ENCODE measurements around the gene SLC25A13.

The SLC25A13 gene

DNA sequence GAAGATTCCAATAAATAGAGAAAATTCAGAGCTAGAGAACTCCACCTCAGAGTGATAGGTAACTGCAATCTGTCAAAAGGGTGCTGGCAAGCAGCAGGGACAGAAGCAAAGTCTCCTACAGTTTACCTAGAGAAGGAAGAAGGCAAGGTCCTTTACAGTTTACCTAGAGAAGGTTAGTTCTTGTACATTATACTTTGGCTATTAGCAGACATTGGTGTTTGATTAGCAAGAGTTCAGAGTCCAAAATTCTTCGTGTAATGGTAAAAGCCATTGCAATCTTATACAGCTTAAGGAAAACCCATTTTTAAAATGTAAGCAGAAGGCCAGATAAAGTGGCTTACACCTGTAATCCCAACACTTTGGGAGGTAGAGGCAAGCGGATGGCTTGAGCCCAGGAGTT lies 45.9 kb downstream of the SLC25A13 start:
- TF ChIP-seq, protein P1, sequence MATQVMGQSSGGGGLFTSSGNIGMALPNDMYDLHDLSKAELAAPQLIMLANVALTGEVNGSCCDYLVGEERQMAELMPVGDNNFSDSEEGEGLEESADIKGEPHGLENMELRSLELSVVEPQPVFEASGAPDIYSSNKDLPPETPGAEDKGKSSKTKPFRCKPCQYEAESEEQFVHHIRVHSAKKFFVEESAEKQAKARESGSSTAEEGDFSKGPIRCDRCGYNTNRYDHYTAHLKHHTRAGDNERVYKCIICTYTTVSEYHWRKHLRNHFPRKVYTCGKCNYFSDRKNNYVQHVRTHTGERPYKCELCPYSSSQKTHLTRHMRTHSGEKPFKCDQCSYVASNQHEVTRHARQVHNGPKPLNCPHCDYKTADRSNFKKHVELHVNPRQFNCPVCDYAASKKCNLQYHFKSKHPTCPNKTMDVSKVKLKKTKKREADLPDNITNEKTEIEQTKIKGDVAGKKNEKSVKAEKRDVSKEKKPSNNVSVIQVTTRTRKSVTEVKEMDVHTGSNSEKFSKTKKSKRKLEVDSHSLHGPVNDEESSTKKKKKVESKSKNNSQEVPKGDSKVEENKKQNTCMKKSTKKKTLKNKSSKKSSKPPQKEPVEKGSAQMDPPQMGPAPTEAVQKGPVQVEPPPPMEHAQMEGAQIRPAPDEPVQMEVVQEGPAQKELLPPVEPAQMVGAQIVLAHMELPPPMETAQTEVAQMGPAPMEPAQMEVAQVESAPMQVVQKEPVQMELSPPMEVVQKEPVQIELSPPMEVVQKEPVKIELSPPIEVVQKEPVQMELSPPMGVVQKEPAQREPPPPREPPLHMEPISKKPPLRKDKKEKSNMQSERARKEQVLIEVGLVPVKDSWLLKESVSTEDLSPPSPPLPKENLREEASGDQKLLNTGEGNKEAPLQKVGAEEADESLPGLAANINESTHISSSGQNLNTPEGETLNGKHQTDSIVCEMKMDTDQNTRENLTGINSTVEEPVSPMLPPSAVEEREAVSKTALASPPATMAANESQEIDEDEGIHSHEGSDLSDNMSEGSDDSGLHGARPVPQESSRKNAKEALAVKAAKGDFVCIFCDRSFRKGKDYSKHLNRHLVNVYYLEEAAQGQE (IDR thresholded peaks at IDR 0.05; ENCODE audit: insufficient read depth in 1 of 2, low read depth in 2 of 2, low read length in 2 of 2) = no peak
- TF ChIP-seq FOXP2 (optimal IDR thresholded peaks at IDR 0.05; ENCODE audit: borderline replicate concordance, extremely low read depth, extremely low read length, insufficient read depth) (no peak), TAF1 (IDR thresholded peaks at IDR 0.05; ENCODE audit: borderline replicate concordance, insufficient read depth, low read length) (no peak), SIN3A (IDR thresholded peaks at IDR 0.05; ENCODE audit: borderline replicate concordance, insufficient read depth, low read length) (no peak), POLR2AphosphoS5 (IDR thresholded peaks at IDR 0.05; ENCODE audit: low read depth, low read length) (no peak)

- TF ChIP-seq SIN3A (IDR thresholded peaks at IDR 0.05; ENCODE audit: borderline replicate concordance, insufficient read depth, low read length) = no peak
- TF ChIP-seq, protein P1 (IDR thresholded peaks at IDR 0.05; ENCODE audit: insufficient read depth in 1 of 2, low read depth in 2 of 2, low read length in 2 of 2) = no peak
- no peak for TF ChIP-seq FOXP2 (optimal IDR thresholded peaks at IDR 0.05; ENCODE audit: borderline replicate concordance, extremely low read depth, extremely low read length, insufficient read depth)
- TF ChIP-seq POLR2AphosphoS5 (IDR thresholded peaks at IDR 0.05; ENCODE audit: low read depth, low read length) = no peak
- no peak for TF ChIP-seq TAF1 (IDR thresholded peaks at IDR 0.05; ENCODE audit: borderline replicate concordance, insufficient read depth, low read length)
These were observed 48.2 kb downstream of the SLC25A13 start for GRCh38 chr7:96273716-96274115.

DNA sequence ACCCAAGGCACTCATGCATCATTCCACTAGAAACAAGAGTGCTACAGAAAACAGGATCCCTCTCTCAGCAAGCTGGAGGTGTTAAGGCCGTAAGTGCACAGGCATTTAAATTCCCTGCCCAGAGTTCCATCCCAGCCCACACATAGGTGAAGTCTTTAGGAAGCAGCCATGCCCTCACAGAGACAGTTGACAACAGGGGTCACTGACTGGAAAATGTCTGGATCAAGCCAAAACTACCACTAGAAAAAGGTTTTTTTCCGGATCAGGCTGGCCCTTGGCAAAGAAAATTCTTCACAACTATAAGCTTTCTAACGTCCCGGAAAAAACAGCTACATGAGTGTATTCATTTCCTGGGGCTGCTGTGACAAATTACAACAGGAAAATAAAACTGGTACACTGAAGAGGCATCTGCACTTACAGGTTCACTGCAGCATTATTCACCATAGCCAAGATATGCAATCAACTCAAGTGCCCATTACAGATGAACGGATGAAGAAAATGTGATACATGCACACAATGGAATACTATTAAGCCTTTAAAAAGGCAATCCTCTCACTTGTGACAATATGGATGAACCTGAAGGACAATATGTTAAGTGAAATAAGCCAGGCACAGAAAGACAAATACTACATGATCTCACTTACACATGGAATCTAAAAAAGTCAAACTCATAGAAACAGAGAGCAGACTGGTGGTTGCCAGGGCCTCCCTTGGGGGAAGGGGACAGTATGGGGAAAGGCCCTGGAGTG lies 52.5 kb downstream of the SLC25A13 start:
- TF ChIP-seq POLR2AphosphoS5 (IDR thresholded peaks at IDR 0.05; ENCODE audit: low read depth, low read length) (no peak), SIN3A (IDR thresholded peaks at IDR 0.05; ENCODE audit: borderline replicate concordance, insufficient read depth, low read length) (no peak), FOXP2 (optimal IDR thresholded peaks at IDR 0.05; ENCODE audit: borderline replicate concordance, extremely low read depth, extremely low read length, insufficient read depth) (no peak), TAF1 (IDR thresholded peaks at IDR 0.05; ENCODE audit: borderline replicate concordance, insufficient read depth, low read length) (no peak)
- TF ChIP-seq, protein P1 (IDR thresholded peaks at IDR 0.05; ENCODE audit: insufficient read depth in 1 of 2, low read depth in 2 of 2, low read length in 2 of 2) = no peak

DNA sequence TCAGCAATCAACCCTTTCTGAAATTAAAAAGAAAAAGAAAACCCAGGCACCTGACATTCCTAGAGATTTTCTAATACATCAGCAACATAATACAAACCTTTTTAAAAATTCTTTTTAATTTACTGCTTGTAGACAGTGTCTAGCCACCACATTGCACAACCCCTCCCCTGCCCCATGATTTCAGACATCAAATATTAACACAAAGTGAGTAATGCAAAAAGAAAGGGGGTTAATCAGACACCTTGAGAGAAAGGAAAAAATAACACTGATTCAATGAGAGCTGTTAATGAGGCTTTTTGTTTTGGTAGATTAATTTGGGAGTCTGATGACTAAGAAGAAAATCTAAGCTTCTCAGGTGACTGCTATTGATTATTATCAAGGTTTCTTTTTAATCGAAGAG lies 55.3 kb downstream of the SLC25A13 start:
- TF ChIP-seq FOXP2 (optimal IDR thresholded peaks at IDR 0.05; ENCODE audit: borderline replicate concordance, extremely low read depth, extremely low read length, insufficient read depth) = no peak
- no peak for TF ChIP-seq POLR2AphosphoS5 (IDR thresholded peaks at IDR 0.05; ENCODE audit: low read depth, low read length)
- TF ChIP-seq SIN3A (IDR thresholded peaks at IDR 0.05; ENCODE audit: borderline replicate concordance, insufficient read depth, low read length) = no peak
- TF ChIP-seq, protein P1 (IDR thresholded peaks at IDR 0.05; ENCODE audit: insufficient read depth in 1 of 2, low read depth in 2 of 2, low read length in 2 of 2) = no peak
- no peak for TF ChIP-seq TAF1 (IDR thresholded peaks at IDR 0.05; ENCODE audit: borderline replicate concordance, insufficient read depth, low read length)

Data from PFSK-1 (cell line).